Measurements from ENCODE around the gene TMTC4.

GRCh38 chr13:100636441-100636840 is 38.2 kb downstream of the TMTC4 start:
- no peak for TF ChIP-seq CTCF (IDR thresholded peaks at IDR 0.05)
- no peak for TF ChIP-seq POLR2A (IDR thresholded peaks at IDR 0.05)
